ENCODE data around the gene KCNIP4. TPM values are rescaled to one million over a fixed set of nuclear protein-coding genes. Genes with fewer than 3 reads are reported as not detected.

The KCNIP4 gene
- total RNA-seq, 4 donors from 2014 or later = 0.19 TPM; not detected in 3

DNA sequence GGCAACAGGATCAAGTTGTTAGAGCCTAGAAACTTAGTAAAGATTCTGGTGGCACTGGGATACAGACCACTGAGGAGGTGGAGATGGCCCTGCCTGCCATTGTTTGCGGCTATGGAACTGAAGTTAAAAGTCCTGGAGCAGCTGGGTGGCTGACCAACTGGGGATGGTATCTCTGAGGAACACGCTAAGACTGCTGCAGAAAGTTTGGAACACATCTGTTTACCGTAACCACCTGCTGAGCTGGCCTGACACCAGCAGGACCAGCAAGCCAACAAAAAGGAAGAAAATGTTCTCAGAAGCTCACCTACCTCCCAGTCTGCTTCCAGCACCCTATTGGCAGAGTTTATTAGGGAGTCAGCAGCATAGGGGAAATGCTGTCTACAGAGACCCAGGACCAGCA is 1265.7 kb downstream of the KCNIP4 start:
- no peak overlapping the region for H3K4me3 ChIP-seq
- H3K27ac ChIP-seq = no peak overlapping the region
- no peaks in the 10 kb centered on the region for H3K27me3 ChIP-seq
- H3K9me3 ChIP-seq = no peaks in the 10 kb centered on the region
- H3K36me3 ChIP-seq = no peaks in the 10 kb centered on the region
- DNase-seq = no peak
- 64 to 66% methylated on average over 3 of the region's 3 CpGs for WGBS, 2 donors
- intact Hi-C loops (cut with DNase I) = loop anchor here (10.0 kb wide), 2 partner anchors 258 to 1988 kb away; no protein-coding TSS in a partner anchor
- TF ChIP-seq, protein P1, sequence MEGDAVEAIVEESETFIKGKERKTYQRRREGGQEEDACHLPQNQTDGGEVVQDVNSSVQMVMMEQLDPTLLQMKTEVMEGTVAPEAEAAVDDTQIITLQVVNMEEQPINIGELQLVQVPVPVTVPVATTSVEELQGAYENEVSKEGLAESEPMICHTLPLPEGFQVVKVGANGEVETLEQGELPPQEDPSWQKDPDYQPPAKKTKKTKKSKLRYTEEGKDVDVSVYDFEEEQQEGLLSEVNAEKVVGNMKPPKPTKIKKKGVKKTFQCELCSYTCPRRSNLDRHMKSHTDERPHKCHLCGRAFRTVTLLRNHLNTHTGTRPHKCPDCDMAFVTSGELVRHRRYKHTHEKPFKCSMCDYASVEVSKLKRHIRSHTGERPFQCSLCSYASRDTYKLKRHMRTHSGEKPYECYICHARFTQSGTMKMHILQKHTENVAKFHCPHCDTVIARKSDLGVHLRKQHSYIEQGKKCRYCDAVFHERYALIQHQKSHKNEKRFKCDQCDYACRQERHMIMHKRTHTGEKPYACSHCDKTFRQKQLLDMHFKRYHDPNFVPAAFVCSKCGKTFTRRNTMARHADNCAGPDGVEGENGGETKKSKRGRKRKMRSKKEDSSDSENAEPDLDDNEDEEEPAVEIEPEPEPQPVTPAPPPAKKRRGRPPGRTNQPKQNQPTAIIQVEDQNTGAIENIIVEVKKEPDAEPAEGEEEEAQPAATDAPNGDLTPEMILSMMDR (IDR thresholded peaks at IDR 0.05) = no peak
- TF ChIP-seq POLR2A (IDR thresholded peaks at IDR 0.05) = no peak
- H3K4me1 ChIP-seq = no peaks in the 10 kb centered on the region

DNA sequence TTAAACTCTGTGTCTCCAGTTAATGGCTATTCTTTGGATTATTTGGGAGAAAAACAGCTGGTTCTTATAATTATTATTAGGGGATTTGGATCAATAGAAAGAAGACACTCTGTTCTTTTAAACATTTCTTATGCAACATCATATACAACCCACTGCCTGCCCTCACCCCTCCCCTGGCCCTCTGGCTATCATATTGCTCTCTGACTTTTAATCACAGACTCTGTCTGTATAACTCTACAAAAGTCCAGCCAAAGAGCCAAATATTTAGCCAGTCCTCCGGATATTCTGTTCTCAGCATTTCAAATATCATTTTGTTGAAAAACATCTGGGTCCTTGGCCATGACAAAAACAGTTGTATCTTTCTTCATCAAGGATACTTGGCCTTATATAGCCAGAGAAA is 1267.3 kb downstream of the KCNIP4 start:
- no peak for TF ChIP-seq POLR2A (IDR thresholded peaks at IDR 0.05)
- TF ChIP-seq, protein P1 (IDR thresholded peaks at IDR 0.05) = no peak
- Histone ChIP-seq H3K27me3 (no peaks in the 10 kb centered on the region), H3K4me1 (no peaks in the 10 kb centered on the region), H3K36me3 (no peaks in the 10 kb centered on the region), H3K4me3 (no peak overlapping the region), H3K27ac (no peak overlapping the region), H3K9me3 (no peaks in the 10 kb centered on the region)
- intact Hi-C loops (cut with DNase I) = loop anchor here (10.0 kb wide), 2 partner anchors 256 to 1986 kb away; no protein-coding TSS in a partner anchor
- DNase-seq = no peak
- 50 to 75% methylated on average over 1 of the region's 1 CpG for WGBS, 2 donors

DNA sequence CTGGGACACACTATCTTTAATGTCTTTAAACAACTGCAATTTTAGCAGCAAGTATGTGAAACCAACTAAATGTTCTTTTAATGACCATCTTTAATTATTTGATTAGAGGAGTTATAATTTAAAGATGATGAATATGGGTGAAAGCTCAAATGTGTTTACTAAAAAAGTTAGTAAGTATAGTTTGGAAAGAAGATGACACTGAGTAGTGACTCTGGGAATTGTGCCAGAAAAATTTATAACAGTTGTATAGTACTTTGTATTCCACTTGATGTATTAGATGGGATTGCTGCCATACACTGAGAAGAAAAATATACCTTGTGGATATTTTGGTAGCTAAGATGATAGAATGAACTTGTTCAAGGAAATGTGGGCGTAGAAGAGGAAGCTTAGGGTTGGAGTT is 1267.8 kb downstream of the KCNIP4 start:
- H3K27ac ChIP-seq = no peak overlapping the region
- H3K36me3 ChIP-seq = no peaks in the 10 kb centered on the region
- no peaks in the 10 kb centered on the region for H3K27me3 ChIP-seq
- 36 to 68% methylated on average over 1 of the region's 1 CpG for WGBS, 2 donors
- DNase-seq = no peak
- TF ChIP-seq POLR2A (IDR thresholded peaks at IDR 0.05) = no peak
- TF ChIP-seq, protein P1 (IDR thresholded peaks at IDR 0.05) = no peak
- no peaks in the 10 kb centered on the region for H3K4me1 ChIP-seq
- intact Hi-C loops (cut with DNase I) = loop anchor here (10.0 kb wide), 2 partner anchors 256 to 1986 kb away; no protein-coding TSS in a partner anchor
- no peaks in the 10 kb centered on the region for H3K9me3 ChIP-seq
- no peak overlapping the region for H3K4me3 ChIP-seq

DNA sequence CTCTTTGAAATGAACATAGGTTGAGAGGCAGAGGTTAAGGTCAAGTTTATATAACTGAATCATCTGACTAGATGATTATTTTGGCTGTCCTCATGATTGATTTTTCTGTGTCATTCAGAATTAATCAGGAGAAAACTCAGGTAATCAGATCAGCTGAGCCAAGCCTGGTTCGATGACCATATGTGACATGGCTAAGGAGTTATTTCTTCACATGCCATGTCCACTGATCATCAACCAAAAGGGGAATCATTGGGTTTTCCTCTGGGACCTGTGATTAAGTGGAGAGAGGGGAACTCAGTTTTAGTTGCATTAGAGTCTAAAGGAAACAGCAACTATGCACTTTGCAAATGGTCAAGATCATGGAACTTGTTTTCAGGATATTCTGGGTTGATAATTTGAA is 1268.6 kb downstream of the KCNIP4 start:
- H3K4me1 ChIP-seq = no peaks in the 10 kb centered on the region
- no peak overlapping the region for H3K4me3 ChIP-seq
- H3K27me3 ChIP-seq = no peaks in the 10 kb centered on the region
- intact Hi-C loops (cut with DNase I) = loop anchor here (10.0 kb wide), 2 partner anchors 255 to 1985 kb away; no protein-coding TSS in a partner anchor
- WGBS, 2 donors = 42 to 57% methylated on average over 1 of the region's 1 CpG
- no peaks in the 10 kb centered on the region for H3K9me3 ChIP-seq
- no peak for DNase-seq
- TF ChIP-seq, protein P1 (IDR thresholded peaks at IDR 0.05) = no peak
- TF ChIP-seq POLR2A (IDR thresholded peaks at IDR 0.05) = no peak
- no peak overlapping the region for H3K27ac ChIP-seq
- H3K36me3 ChIP-seq = no peaks in the 10 kb centered on the region
